ENCODE data around the gene SHISA9.

DNA sequence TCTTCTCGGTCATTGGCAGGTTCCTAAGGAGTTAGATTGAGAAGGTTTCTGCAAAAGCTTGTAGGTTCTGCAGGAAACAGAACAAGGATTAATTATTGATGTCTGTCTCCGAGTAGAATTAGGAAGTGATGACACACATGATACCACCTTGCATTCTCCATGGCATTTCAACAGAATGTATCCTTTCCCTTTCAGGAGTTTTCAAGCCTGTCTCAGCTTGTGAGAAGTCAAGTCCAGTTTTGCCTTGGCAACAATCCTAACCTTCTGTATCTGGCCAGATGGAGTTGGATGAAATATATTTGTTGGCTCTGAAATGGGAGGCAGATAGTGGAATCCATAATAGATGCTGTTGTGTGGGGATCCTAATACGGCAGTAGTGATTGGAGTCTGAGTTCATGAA is 235.5 kb downstream of the SHISA9 start:
- TF ChIP-seq, protein P1, sequence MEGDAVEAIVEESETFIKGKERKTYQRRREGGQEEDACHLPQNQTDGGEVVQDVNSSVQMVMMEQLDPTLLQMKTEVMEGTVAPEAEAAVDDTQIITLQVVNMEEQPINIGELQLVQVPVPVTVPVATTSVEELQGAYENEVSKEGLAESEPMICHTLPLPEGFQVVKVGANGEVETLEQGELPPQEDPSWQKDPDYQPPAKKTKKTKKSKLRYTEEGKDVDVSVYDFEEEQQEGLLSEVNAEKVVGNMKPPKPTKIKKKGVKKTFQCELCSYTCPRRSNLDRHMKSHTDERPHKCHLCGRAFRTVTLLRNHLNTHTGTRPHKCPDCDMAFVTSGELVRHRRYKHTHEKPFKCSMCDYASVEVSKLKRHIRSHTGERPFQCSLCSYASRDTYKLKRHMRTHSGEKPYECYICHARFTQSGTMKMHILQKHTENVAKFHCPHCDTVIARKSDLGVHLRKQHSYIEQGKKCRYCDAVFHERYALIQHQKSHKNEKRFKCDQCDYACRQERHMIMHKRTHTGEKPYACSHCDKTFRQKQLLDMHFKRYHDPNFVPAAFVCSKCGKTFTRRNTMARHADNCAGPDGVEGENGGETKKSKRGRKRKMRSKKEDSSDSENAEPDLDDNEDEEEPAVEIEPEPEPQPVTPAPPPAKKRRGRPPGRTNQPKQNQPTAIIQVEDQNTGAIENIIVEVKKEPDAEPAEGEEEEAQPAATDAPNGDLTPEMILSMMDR (IDR thresholded peaks at IDR 0.05 in 2 of 3, conservative IDR thresholded peaks at IDR 0.05 in 1 of 3; ENCODE audit: borderline replicate concordance in 1 of 3, insufficient read depth in 1 of 3, low read depth in 2 of 3, low read length in 2 of 3): no peak
- TF ChIP-seq EZH2 (IDR thresholded peaks at IDR 0.05) (no peak), ELF1 (IDR thresholded peaks at IDR 0.05; ENCODE audit: borderline replicate concordance, low read depth) (no peak), POLR2A (IDR thresholded peaks at IDR 0.05; ENCODE audit: borderline replicate concordance, extremely low read depth, insufficient read depth, insufficient read length) (no peak), EZH2phosphoT487 (IDR thresholded peaks at IDR 0.05; ENCODE audit: borderline replicate concordance) (no peak), RAD21 (IDR thresholded peaks at IDR 0.05; ENCODE audit: low read depth) (no peak), TCF7L2 (IDR thresholded peaks at IDR 0.05; ENCODE audit: borderline replicate concordance, extremely low read depth, insufficient read depth, insufficient read length) (no peak), SP1 (IDR thresholded peaks at IDR 0.05; ENCODE audit: low read depth) (no peak)
- TF ChIP-seq, protein P2, sequence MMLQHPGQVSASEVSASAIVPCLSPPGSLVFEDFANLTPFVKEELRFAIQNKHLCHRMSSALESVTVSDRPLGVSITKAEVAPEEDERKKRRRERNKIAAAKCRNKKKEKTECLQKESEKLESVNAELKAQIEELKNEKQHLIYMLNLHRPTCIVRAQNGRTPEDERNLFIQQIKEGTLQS (IDR thresholded peaks at IDR 0.05): no peak
